Measurements from ENCODE around the gene NRAP.
A peak's percentile ranks its signal among the peaks of the same experiment; 100 is the strongest.

NRAP gene

GRCh38 chr10:113557903-113558321, 105.9 kb downstream of the NRAP start:
- no peak for DNase-seq

- no peak for DNase-seq
Measured at GRCh38 chr10:113557424-113557862, 106.4 kb downstream of the NRAP start.

GRCh38 chr10:113555751-113556150, 108.1 kb downstream of the NRAP start:
- peak; percentile 6 for DNase-seq

GRCh38 chr10:113555245-113555644, 108.6 kb downstream of the NRAP start:
- no peak for DNase-seq

DNA sequence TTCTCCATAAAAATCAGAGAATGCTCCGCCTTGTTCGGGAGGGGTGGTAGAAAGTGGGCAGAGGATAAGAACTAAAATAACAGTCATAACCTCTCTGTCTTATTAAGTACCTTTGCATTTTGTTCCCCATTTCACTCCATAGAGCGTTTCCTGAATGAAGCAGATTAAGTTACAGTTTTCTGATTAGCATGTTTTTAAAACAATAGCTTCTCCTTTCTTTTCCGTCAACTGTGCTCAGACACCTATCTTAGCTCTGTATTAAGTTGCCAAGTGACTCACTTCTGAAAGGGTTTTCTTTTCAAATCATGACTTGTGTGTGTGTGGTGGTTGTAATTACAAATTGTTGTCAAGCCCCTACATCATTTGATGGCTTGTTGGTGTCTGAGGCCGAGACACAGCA, 109.6 kb downstream of the NRAP start:
- no peak for DNase-seq

DNA sequence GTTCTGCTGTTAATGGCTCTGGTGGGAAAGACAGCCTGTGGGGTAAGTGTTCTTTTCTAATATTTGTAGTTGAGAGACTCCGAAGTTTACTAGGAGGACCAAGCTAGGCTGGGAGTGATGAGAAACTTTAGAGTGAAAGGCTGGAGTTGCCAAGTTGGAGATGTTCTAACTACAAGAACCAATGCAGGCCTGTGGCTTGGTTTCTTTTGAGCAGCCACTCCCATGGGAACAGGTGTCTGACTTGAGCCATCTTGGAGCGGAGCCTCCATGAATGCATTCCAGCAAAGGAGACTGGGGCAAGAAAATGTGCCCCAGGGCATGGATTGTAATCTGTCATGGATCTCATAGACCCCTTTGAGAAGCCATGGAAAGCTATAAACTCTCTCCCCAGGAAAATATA, 110.7 kb downstream of the NRAP start:
- no peak for DNase-seq

DNA sequence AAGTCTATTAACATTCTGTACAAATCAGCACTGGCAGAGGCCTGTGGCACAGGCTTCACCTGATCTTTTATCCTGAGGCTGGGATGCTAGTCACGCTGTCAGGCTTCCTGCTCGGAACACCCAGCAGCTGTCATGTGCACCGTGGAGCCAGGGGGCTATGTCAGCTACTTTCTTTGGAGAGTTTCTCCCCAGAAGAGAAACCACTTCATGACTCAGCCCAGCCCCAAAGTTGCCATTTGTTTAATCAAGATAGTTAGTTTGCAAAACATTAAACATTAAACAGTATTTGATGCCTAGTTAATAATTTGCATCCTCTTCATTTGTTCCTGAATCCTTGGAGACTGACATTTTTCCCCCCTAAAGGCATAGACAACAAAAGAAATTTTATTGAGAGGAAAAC, 111.1 kb downstream of the NRAP start, which contains the start of gene HABP2:
Gene HABP2, plus strand, starts transcription at position 353 of the 400 bp plus-strand sequence. CDS start 69 bp downstream, outside the sequence.
- no peak for DNase-seq

DNA sequence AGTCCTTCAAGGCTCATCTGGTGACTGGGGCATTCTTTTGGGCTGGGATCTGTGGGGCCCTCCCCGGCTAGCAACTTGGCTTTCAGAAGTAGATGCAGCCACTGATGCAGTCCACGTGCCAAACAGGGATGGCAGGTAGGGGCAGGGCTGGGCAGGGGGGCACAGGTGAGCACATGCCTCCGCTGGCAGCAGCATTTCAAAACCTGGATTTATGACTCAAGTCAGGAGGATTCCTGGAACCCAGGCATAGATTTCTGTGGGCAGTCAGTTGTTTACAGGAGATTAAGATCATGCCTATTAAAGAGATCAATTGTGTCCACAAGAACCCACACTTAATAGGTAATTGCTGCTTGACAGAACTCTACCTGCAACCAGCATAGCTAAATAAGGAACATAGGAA, 111.8 kb downstream of the NRAP start:
- peak; percentile 11 for DNase-seq

DNA sequence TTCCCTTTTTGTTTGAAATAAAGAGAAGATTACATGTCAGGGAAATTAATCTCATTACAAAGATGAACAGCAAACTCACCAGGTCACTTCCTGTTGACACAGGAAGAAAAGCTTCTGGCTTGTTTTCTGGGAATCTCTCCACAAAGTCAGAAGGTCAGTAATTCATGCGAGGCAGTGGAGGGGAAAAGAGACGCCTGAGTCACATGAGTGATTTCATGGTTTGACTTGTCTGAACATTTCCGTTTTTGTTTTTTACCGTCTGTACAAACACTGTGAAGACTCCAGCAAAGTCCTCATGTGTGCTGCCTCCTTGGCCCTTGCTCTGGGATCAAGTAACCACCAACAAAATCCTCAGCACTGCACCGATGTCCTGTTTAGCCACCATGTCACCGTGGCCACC, 113.5 kb downstream of the NRAP start:
- peak; percentile 68 for DNase-seq

DNA sequence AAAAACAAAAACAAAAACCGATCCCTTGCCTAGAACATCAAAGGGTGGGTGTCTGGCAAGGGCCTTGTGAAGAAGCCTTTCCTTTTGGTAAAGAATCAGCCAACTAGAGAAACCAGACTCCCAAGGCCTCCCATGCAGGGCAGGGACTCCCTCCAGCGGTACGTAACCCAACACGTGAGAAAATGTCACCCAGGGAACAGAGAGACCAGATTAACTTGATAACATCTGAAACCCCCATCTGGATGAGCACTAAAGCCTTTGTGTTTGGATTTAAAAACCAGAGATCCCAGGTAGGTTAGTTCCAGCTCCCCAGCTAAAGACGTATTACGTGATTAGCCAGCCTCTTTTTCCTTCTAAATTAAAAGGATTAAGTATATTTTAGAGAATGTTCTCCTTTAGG, 114.0 kb downstream of the NRAP start:
- peak; percentile 90 for DNase-seq

DNA sequence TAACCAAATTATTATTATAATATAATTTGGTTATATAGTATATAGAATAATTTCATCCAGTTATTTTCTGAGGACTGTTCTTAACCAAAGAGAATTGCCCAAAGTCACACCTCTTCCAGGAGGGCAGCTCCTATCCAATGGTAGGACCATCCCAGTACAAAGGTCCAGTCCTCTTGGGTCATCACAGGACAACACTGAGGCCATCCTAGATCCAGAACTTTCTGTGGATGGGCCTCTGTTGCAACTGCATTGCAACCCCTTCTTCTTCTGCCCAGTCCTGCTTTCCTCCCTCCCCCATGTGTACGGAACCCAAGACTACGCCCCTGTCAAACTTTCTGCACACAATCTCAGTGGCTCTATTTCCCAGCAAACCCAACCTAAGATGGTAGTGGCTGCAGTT, 116.4 kb downstream of the NRAP start:
- DNase-seq, result no peak

DNA sequence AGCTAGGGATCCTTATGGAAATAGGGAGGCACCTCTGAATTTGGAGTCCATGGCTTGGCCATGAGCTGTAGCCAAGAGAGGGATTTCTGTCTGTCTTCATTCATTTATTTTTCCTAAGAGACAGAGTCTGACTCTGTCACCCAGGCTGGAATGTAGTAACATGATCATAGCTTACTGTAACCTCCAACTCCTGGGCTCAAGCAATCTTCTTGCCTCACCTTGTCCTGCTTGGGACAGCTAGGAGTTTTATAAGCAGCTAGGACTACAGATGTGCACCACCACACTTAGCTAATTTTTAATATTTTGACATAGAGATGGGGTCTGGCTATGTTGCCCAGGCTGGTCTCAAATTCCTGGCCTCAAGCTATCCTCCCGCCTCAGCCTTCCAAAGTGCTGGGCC, 119.4 kb downstream of the NRAP start:
- DNase-seq, result no peak

DNA sequence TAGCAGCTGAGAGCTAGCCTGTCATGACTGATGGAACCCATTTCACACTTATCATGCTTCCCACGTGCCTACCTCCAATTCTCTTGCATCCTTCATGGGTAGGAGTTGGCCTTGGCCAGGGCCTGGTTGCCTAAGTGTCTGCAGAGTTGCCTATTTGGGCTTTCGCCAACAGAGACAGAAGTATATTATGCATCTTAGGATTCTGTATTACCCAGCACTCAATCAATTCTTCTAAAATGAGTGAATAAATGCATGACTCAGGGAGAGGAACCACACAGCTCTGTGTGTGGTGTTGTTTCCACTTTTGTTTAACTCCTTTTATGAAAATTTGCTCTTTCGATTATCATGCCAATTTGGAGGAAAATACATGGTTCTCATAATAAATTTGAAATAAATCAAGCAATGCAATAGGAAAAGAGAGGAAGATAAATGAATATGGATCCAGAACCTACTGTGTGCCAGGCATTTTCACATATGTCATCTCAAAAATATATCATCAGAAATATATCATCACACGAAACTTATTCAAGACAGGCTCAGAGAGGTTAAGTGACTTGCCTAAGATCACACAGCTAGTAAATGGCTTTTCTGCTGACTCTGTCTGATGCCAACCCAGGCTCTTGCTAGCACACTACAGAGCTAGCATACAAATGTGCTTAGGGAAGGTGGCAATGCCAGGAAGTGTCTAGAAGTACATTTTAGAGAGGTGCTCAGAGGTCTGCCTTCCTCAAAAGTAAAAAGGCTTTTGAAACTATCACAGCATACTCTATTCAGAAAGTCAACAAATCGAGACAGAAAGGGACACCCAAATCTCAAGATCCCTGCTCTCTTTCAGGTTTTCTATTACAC, 120.5 kb downstream of the NRAP start:
- DNase-seq, result no peak

- peak; percentile 42 for DNase-seq
Measured at GRCh38 chr10:113541549-113541927, 122.3 kb downstream of the NRAP start.

GRCh38 chr10:113540845-113541548, 122.8 kb downstream of the NRAP start:
- no peak for DNase-seq

DNA sequence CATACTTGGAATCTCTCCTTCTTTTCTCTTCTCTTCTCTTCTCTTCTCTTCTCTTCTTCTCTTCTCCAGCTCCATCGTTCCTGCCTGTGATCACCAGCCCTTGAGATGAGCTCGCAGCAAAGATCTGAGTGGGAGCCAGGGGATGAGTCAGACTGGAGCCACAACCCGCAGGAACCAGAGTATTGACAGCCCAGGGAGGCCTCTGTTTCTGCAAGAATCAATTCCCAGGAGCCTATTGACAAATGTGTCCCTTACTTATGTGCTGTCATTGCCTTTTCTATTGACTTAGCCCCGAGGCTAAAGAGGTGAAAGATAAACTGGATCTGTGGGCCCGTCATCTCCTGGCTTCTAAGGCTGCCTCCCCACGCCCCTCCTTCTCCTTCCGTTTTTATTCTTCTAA, 124.1 kb downstream of the NRAP start:
- DNase-seq, result no peak

All from NCI-H82 (cell line).